Raji (cell line): Measurements from ENCODE around the gene NXPH2.

Source experiments
- POLR2A ChIP-seq: IDR thresholded peaks from 2 replicates; pipeline ENCODE4 v1.6.1; 2011; ENCODE audit warnings: low read depth, low read length, control low read depth; ENCODE audit not compliant: insufficient read depth

Gene NXPH2

GRCh38 chr2:138700716-138701115 lies 79.5 kb downstream of the NXPH2 start:
- TF ChIP-seq POLR2A, result no peak

- TF ChIP-seq POLR2A, result no peak
Observed at GRCh38 chr2:138699421-138699820, 80.8 kb downstream of the NXPH2 start.

GRCh38 chr2:138698428-138698827 lies 81.8 kb downstream of the NXPH2 start:
- no peak for TF ChIP-seq POLR2A

- TF ChIP-seq POLR2A, result no peak
Observed at GRCh38 chr2:138691667-138692066, 88.5 kb downstream of the NXPH2 start.

- TF ChIP-seq POLR2A, result no peak
Observed at GRCh38 chr2:138689705-138690104, 90.5 kb downstream of the NXPH2 start.

- TF ChIP-seq POLR2A, result no peak
Observed at GRCh38 chr2:138682163-138682562, 98.0 kb downstream of the NXPH2 start.

GRCh38 chr2:138677221-138677620 lies 103.0 kb downstream of the NXPH2 start:
- TF ChIP-seq POLR2A, result no peak

GRCh38 chr2:138676619-138677021 lies 103.6 kb downstream of the NXPH2 start:
- TF ChIP-seq POLR2A, result no peak

- no peak for TF ChIP-seq POLR2A
Observed at GRCh38 chr2:138671566-138671965, 108.6 kb downstream of the NXPH2 start.

GRCh38 chr2:138670734-138671133 lies 109.5 kb downstream of the NXPH2 start:
- no peak for TF ChIP-seq POLR2A

- no peak for TF ChIP-seq POLR2A
Observed at GRCh38 chr2:138665937-138666336, 114.3 kb downstream of the NXPH2 start.

- TF ChIP-seq POLR2A, result no peak
Observed at GRCh38 chr2:138658187-138658894, 121.8 kb downstream of the NXPH2 start.

- no peak for TF ChIP-seq POLR2A
Observed at GRCh38 chr2:138654146-138654545, 126.0 kb downstream of the NXPH2 start.

- no peak for TF ChIP-seq POLR2A
Observed at GRCh38 chr2:138652378-138652777, 127.8 kb downstream of the NXPH2 start.

- TF ChIP-seq POLR2A, result no peak
Observed at GRCh38 chr2:138649571-138649970, 130.6 kb downstream of the NXPH2 start.

- no peak for TF ChIP-seq POLR2A
Observed at GRCh38 chr2:138648606-138649005, 131.6 kb downstream of the NXPH2 start.

- no peak for TF ChIP-seq POLR2A
Observed at GRCh38 chr2:138640921-138641676, 139.1 kb downstream of the NXPH2 start.

GRCh38 chr2:138637686-138638085 lies 142.5 kb downstream of the NXPH2 start:
- no peak for TF ChIP-seq POLR2A
